Esophagus muscularis mucosa (tissue), 2 donors: ENCODE data around the gene WDR38.

ENCODE experiments used
- POLR2A ChIP-seq: fragments of 450-650 bp; IDR thresholded peaks from one replicate; pipeline ENCODE4 v1.6.1; 2017; ENCODE audit warnings: antibody characterized with exemption, moderate library complexity, mild to moderate bottlenecking, low read depth
- POLR2AphosphoS5 ChIP-seq, 2 donors: sonication (generic); formaldehyde crosslinking; IDR thresholded peaks; one replicate each; pipeline ENCODE4 v1.6.1; 2017; ENCODE audit warnings: antibody characterized with exemption in 2 of 2

DNA sequence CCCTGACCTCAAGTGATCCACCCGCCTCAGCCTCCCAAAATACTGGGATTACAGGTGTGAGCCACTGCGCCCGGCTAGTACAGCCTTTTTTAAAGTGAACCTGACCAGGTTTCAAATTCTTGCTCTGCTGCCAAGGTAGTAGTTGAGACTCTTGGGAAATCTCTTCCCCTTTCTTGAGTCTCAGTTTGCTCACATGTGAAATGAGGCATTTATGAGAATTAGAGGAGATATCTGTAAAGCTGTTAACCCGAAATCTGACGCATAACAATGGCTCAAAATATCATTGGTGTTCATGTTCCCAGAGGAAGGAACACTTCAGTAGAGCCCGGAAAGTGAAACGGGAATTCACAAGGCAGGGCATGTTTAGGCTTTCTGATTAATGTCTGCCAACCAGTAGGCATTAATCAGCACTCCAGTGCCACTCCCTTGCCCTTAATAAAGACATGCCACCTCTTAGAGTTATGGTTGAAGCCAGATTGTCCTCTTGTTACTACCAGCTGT lies 10.2 kb downstream of the WDR38 start:
- TF ChIP-seq POLR2A (no peak), POLR2AphosphoS5 (IDR thresholded peaks at IDR 0.05) (peak in 1 of 2 donors; percentile 10)
